ENCODE measurements around the gene KIF26B. TPM values are rescaled to one million over a fixed set of nuclear protein-coding genes. Genes with fewer than 3 reads are reported as not detected.

The KIF26B gene
- total RNA-seq, 1 donor from 2014 or later: 0.32 TPM

DNA sequence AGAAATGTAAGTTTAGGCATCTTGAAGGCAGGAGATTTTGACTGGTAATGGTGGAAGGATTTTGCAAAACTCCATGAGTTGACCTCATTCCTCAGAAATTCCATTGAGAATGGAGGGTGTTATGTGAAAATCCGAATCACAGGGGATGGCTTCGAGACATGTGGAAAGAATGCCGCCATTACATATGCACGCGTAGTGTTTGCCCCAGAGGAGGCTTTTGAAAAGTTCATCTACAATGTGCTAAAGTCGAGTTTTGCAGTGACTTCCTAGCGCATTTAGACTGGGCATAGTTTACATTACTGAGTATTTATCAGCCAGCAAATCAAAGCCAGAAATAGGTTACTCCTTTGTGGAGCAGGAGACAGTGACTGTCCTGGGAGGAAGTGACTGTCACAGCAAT lies 307.4 kb downstream of the KIF26B start:
- no peak for DNase-seq (ENCODE audit: low spot score)

- DNase-seq (ENCODE audit: low spot score): no peak
Observed at GRCh38 chr1:245463392-245464165, 308.8 kb downstream of the KIF26B start.

- DNase-seq (ENCODE audit: low spot score): no peak
Observed at GRCh38 chr1:245464290-245464689, 309.5 kb downstream of the KIF26B start.

- DNase-seq (ENCODE audit: low spot score): no peak
Observed at GRCh38 chr1:245465666-245466065, 310.9 kb downstream of the KIF26B start.

DNA sequence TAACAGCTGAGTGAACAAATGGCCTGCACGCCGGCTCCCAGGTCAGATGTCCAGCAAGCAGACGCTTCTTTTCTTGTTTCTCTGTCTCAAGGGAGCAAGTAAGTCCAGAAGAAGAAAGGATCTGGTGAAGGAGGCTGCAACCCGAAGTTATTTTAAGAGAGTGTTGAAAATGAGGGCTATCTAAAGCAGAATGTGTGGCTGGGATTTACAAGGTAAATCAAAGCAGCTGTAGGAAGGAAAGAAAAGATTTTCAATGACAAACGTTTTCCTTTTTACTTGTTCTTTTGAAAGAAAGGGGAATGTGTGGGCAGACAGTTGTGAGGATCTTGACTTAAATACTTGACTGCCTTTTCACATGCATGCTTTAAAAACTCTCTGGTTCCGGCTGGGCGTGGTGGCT lies 311.5 kb downstream of the KIF26B start:
- DNase-seq (ENCODE audit: low spot score): no peak

GRCh38 chr1:245467804-245468203 lies 313.0 kb downstream of the KIF26B start:
- no peak for DNase-seq (ENCODE audit: low spot score)

DNA sequence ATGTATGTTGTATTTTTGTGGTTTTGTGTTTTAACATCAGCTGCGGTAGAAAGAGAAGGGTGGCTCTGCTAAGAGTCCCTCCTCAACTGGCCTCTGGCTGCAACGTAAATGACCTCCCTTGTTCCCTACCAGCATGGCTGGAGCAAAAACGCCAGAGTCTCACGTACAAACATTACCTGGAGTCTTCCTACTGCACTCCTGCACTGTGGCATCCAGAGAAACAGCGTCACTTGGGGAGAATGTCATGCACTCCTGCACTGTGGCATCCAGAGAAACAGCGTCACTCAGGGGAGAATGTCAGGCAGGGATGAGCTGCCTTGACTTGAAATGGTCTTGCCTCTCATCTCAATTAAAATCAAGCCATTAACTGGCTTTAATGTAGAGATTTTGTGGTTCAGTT lies 314.2 kb downstream of the KIF26B start:
- DNase-seq (ENCODE audit: low spot score): no peak

GRCh38 chr1:245469734-245470133 lies 314.9 kb downstream of the KIF26B start:
- no peak for DNase-seq (ENCODE audit: low spot score)

GRCh38 chr1:245475126-245475525 lies 320.3 kb downstream of the KIF26B start:
- DNase-seq (ENCODE audit: low spot score): no peak

- DNase-seq (ENCODE audit: low spot score): no peak
Observed at GRCh38 chr1:245475961-245476516, 321.3 kb downstream of the KIF26B start.

GRCh38 chr1:245477941-245478340 lies 323.2 kb downstream of the KIF26B start:
- DNase-seq (ENCODE audit: low spot score): no peak

GRCh38 chr1:245480393-245481120 lies 325.8 kb downstream of the KIF26B start:
- DNase-seq (ENCODE audit: low spot score): no peak

DNA sequence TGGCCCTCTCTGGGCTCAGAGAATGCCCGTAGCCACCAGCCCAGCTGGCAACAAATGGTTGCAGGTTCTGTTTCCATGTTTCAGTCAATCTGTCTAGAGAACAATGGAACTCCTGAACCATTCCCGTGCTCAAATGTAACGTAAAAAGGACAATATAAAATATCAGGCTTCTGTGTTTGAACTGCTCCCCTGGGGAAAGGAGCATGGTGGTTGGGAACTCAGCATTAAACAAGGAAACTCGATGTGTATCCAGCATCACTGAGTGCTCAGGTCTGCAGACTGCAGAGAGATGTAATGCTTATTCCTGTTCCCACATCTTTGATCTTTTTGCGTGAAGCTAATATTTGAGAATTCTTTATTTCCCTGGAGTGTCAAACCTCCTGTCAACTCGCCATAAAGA lies 326.5 kb downstream of the KIF26B start:
- DNase-seq (ENCODE audit: low spot score): no peak

DNA sequence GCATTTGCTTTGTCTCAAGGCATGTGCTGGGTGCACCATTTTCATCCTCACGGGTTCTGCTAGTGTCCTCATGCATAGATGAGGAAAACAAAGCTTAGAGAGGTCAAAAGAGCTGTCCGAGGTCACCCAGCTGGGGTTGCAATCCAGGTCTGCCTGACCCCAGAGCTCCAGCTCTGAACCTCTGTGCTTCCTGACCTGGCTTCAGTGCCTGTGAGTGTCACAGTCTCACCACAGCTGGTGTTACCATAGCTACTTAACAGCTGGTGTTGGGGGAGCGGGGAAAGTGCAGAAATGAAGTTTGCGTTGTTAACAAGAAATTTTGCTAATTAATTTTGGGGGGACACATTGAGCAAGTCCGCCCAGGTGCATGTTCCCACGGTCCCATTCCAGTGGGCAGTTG lies 328.5 kb downstream of the KIF26B start:
- DNase-seq (ENCODE audit: low spot score): no peak

GRCh38 chr1:245484176-245484575 lies 329.4 kb downstream of the KIF26B start:
- DNase-seq (ENCODE audit: low spot score): no peak

GRCh38 chr1:245485996-245486395 lies 331.2 kb downstream of the KIF26B start:
- no peak for DNase-seq (ENCODE audit: low spot score)

DNA sequence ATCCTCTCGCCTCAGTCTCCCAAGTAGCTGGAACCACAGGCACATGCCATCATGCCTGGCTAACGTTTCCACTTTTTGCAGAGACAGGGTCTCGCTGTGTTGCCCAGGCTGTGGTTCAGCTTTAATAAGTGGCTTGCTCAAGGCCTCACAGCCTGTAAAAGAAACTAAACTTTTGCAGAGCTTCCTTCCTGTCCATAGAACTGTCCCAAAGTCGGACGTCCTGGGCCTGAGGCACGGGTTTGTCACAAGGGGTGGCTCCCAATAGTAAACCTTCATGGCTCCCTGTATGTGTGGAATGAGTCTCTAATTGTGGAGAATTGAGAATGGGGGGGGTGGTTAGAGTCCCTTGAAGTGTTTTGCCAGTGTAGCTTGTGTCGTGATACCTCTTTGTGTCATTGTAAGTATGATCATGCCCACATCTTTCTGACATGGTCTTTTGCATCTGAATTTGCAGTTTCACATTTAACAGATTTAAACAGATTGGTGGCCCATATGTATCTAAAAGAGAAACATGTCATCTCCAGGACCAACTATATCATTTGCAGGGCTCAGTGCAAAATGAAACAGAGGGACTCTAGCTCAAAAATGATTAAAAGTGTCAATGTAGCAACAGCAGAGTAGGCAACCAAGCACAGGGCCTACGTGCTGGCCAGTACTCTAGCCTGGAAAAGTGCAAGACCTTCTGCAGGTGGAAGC lies 332.1 kb downstream of the KIF26B start:
- DNase-seq (ENCODE audit: low spot score): no peak

GRCh38 chr1:245488346-245489129 lies 333.8 kb downstream of the KIF26B start:
- no peak for DNase-seq (ENCODE audit: low spot score)

DNA sequence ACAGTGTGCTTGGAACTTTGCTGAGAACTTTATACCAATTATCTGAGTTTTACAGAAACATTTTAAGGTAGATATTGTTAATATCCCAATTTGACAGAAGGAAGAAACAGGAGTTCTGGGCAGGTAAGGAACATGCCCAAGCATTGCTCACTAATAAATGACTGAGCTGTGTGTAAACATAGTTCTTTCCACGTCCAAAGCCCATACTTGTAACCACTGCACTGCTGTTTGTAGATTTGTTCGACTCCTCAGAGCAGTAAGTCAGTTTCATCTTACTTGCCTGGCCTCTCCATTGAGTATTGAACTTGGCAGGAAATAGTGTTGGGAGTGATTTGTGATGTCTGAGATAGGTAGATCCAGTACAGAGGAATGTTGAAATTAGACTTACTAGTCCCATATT lies 335.1 kb downstream of the KIF26B start:
- no peak for DNase-seq (ENCODE audit: low spot score)

- no peak for DNase-seq (ENCODE audit: low spot score)
Observed at GRCh38 chr1:245493029-245493428, 338.2 kb downstream of the KIF26B start.

GRCh38 chr1:245495681-245496080 lies 340.9 kb downstream of the KIF26B start:
- DNase-seq (ENCODE audit: low spot score): no peak

GRCh38 chr1:245500546-245500945 lies 345.8 kb downstream of the KIF26B start:
- peak; percentile 13 for DNase-seq (ENCODE audit: low spot score)

Measured in mucosa of gallbladder (tissue), 1 donor.